H1 (cell line): ENCODE results near the gene CCDC92B. TPM values are rescaled to one million over a fixed set of nuclear protein-coding genes. Genes with fewer than 3 reads are reported as not detected.

Experiments
- CTCF ChIA-PET: fragments of 300-600 bp; sonication (Branson Sonifier 250); formaldehyde crosslinking; loops from one replicate; lab custom pipeline; 2021; ENCODE audit not compliant: partially characterized antibody; lab: Charles Lee
- POLR2A ChIA-PET: fragments of 300-600 bp; sonication (Branson Sonifier 250); formaldehyde crosslinking; loops from one replicate; lab custom pipeline; 2021; ENCODE audit warnings: inconsistent platforms; ENCODE audit not compliant: partially characterized antibody; lab: Charles Lee
- DNase-seq, 2 experiments: peaks; one replicate each; pipeline versions ENCODE4 v3.0.0 to v3.0.0-alpha.2; 2010 to 2022; ENCODE audit warnings: low spot score in 2 of 2, low read depth in 1 of 2, mixed read lengths in 1 of 2
- FAIRE-seq: peaks from 2 replicates; lab custom pipeline; 2011; peaks lifted over from hg19 to GRCh38; lab: Jason Lieb, UNC
- H2AFZ ChIP-seq: 2 replicates; pipeline ENCODE4 v1.8.1; 2012; ENCODE audit warnings: low read length, inconsistent platforms
- H2AK5ac ChIP-seq: 2 replicates; pipeline ENCODE4 v1.6.1; 2013; ENCODE audit warnings: low read depth, low read length
- H2BK120ac ChIP-seq: replicated peaks from 2 replicates; pipeline ENCODE3; 2013; ENCODE audit warnings: low read depth, low read length, inconsistent platforms
- H2BK12ac ChIP-seq: 2 replicates; pipeline ENCODE4 v1.6.1; 2013; ENCODE audit warnings: low read depth, low read length
- H2BK15ac ChIP-seq: 2 replicates; pipeline ENCODE4 v1.6.1; 2013; ENCODE audit warnings: low read length
- H2BK20ac ChIP-seq: 2 replicates; pipeline ENCODE4 v1.6.1; 2013; ENCODE audit warnings: low read length
- H2BK5ac ChIP-seq: 2 replicates; pipeline ENCODE4 v1.6.1; 2013; ENCODE audit warnings: low read depth, low read length
- H3K14ac ChIP-seq: 2 replicates; pipeline ENCODE4 v1.6.1; 2013; ENCODE audit warnings: inconsistent platforms; ENCODE audit not compliant: insufficient read length
- H3K18ac ChIP-seq: 2 replicates; pipeline ENCODE4 v1.6.1; 2013; ENCODE audit warnings: low read length; ENCODE audit errors: extremely low read depth
- H3K23ac ChIP-seq: 2 replicates; pipeline ENCODE4 v1.6.1; 2013; ENCODE audit warnings: inconsistent platforms; ENCODE audit not compliant: insufficient read length
- H3K23me2 ChIP-seq: 2 replicates; pipeline ENCODE4 v1.6.1; 2013; ENCODE audit warnings: low read depth, low read length
- H3K27ac ChIP-seq: 2 replicates; pipeline ENCODE4 v1.6.1; 2011; ENCODE audit warnings: low read depth, low read length, inconsistent platforms
- H3K27me3 ChIP-seq, 4 experiments: replicated peaks in 1 of 4; 1 replicate in 1 of 4; 2 replicates in 3 of 4; pipeline versions ENCODE4 v1.6.1 to v1.8.1; 2011 to 2013; ENCODE audit warnings: low read length in 3 of 4, mild to moderate bottlenecking in 3 of 4, inconsistent platforms in 2 of 4, mixed read lengths in 2 of 4, moderate library complexity in 1 of 4; ENCODE audit not compliant: control insufficient read depth in 3 of 4, insufficient read depth in 3 of 4; ENCODE audit errors: extremely low read depth in 1 of 4
- H3K36me3 ChIP-seq, 4 experiments: 2 replicates each; pipeline versions ENCODE4 v1.6.1 to v1.8.1; 2011 to 2013; ENCODE audit warnings: mild to moderate bottlenecking in 4 of 4, low read length in 3 of 4, moderate library complexity in 2 of 4, control low read depth in 1 of 4, inconsistent platforms in 1 of 4; ENCODE audit not compliant: insufficient read depth in 4 of 4, control insufficient read depth in 2 of 4
- H3K4ac ChIP-seq: replicated peaks from 2 replicates; pipeline ENCODE3; 2013; ENCODE audit warnings: low read length, low read depth, mixed read lengths, inconsistent platforms; ENCODE audit not compliant: insufficient read length
- H3K4me1 ChIP-seq, 4 experiments: replicated peaks in 1 of 4; 1 replicate in 1 of 4; 2 replicates in 3 of 4; pipeline versions ENCODE4 v1.6.1 to v1.8.1; 2011 to 2013; ENCODE audit warnings: low read length in 3 of 4, inconsistent platforms in 2 of 4, mixed read lengths in 1 of 4; ENCODE audit not compliant: insufficient read depth in 4 of 4, control insufficient read depth in 3 of 4
- H3K4me2 ChIP-seq, 2 experiments: 2 replicates each; pipeline versions ENCODE4 v1.6.1 to v1.8.1; 2011 to 2013; ENCODE audit warnings: low read depth in 2 of 2, low read length in 2 of 2, control low read depth in 1 of 2, inconsistent platforms in 1 of 2, mild to moderate bottlenecking in 1 of 2; ENCODE audit not compliant: insufficient read depth in 1 of 2
- H3K4me3 ChIP-seq, 4 experiments: fragments of 200-600, 300-600 bp in 1 of 4; sonication (generic), shearing (Covaris generic), sonication (Bioruptor Twin) in 1 of 4; 2 replicates each; pipeline versions ENCODE4 v1.5.1 to v1.8.1; 2011 to 2016; ENCODE audit warnings: low read length in 4 of 4, low read depth in 3 of 4, control low read depth in 2 of 4, inconsistent platforms in 2 of 4, mild to moderate bottlenecking in 2 of 4, mixed read lengths in 1 of 4, moderate library complexity in 1 of 4; ENCODE audit not compliant: insufficient read depth in 2 of 4; ENCODE audit errors: extremely low read depth in 1 of 4
- H3K56ac ChIP-seq: replicated peaks from 2 replicates; pipeline ENCODE3; 2013; ENCODE audit warnings: low read depth, mild to moderate bottlenecking, mixed read lengths, low read length, inconsistent platforms; ENCODE audit not compliant: insufficient read length
- H3K79me1 ChIP-seq: 2 replicates; pipeline ENCODE4 v1.6.1; 2013; ENCODE audit warnings: low read depth, low read length, control low read depth
- H3K79me2 ChIP-seq, 2 experiments: 2 replicates each; pipeline versions ENCODE4 v1.6.1 to v1.8.1; 2012 to 2013; ENCODE audit warnings: low read length in 2 of 2, mild to moderate bottlenecking in 2 of 2, inconsistent platforms in 1 of 2; ENCODE audit not compliant: insufficient read depth in 2 of 2, control insufficient read depth in 1 of 2
- H3K9ac ChIP-seq, 4 experiments: replicated peaks in 1 of 4; 1 replicate in 1 of 4; 2 replicates in 3 of 4; pipeline versions ENCODE4 v1.6.1 to v1.8.1; 2011 to 2013; ENCODE audit warnings: low read depth in 3 of 4, low read length in 3 of 4, control low read depth in 2 of 4, mild to moderate bottlenecking in 2 of 4, moderate library complexity in 2 of 4, inconsistent platforms in 1 of 4; ENCODE audit errors: extremely low read depth in 1 of 4
- H3K9me3 ChIP-seq, 2 experiments: 2 replicates each; pipeline versions ENCODE4 v1.6.1 to v1.8.1; 2012 to 2013; ENCODE audit warnings: mild to moderate bottlenecking in 2 of 2, moderate library complexity in 2 of 2, control low read depth in 1 of 2, inconsistent platforms in 1 of 2, low read depth in 1 of 2, low read length in 1 of 2, mixed read lengths in 1 of 2; ENCODE audit not compliant: insufficient read depth in 2 of 2
- H4K20me1 ChIP-seq, 2 experiments: replicated peaks in 1 of 2; 2 replicates each; pipeline versions ENCODE3 to v1.8.1; 2011 to 2013; ENCODE audit warnings: inconsistent platforms in 2 of 2, low read length in 2 of 2, mild to moderate bottlenecking in 1 of 2; ENCODE audit not compliant: insufficient read depth in 2 of 2, control insufficient read depth in 1 of 2
- H4K5ac ChIP-seq: 2 replicates; pipeline ENCODE4 v1.6.1; 2013; ENCODE audit warnings: low read length, low read depth, mixed read lengths, inconsistent platforms; ENCODE audit not compliant: insufficient read length
- H4K8ac ChIP-seq: 2 replicates; pipeline ENCODE4 v1.8.0; 2013; ENCODE audit warnings: mild to moderate bottlenecking, moderate library complexity, low read length, inconsistent platforms; ENCODE audit not compliant: insufficient read depth; ENCODE audit errors: extremely low read depth
- H4K91ac ChIP-seq: replicated peaks from 2 replicates; pipeline ENCODE3; 2013; ENCODE audit warnings: low read length, mixed read lengths, inconsistent platforms; ENCODE audit not compliant: insufficient read length
- ASH2L ChIP-seq: fragments of 200-600, 300-600 bp; sonication (generic); IDR thresholded peaks from one replicate; pipeline ENCODE4 v1.7.1; 2017; ENCODE audit warnings: low read length
- ATF3 ChIP-seq: IDR thresholded peaks from 2 replicates; pipeline ENCODE4 v1.6.1; 2011; ENCODE audit warnings: low read depth, mild to moderate bottlenecking, low read length; ENCODE audit not compliant: insufficient read depth
- CBX5 ChIP-seq: fragments of 300-800, 300-1000 bp; sonication (generic); IDR thresholded peaks from 2 replicates; pipeline ENCODE4 v1.7.1; 2016; ENCODE audit warnings: antibody characterized with exemption, low read length, low read depth
- CEBPB ChIP-seq: IDR thresholded peaks from 2 replicates; pipeline ENCODE4 v1.6.1; 2012; ENCODE audit warnings: low read depth, low read length
- GTF2F1 ChIP-seq: IDR thresholded peaks from 2 replicates; pipeline ENCODE4 v1.6.1; 2012; ENCODE audit warnings: low read depth, low read length, improper control_type of control experiment, borderline replicate concordance
- MAX ChIP-seq: IDR thresholded peaks from 2 replicates; pipeline ENCODE4 v1.6.1; 2012; ENCODE audit warnings: inconsistent platforms
- RAD21 ChIP-seq, 2 experiments: IDR thresholded peaks in 1 of 2; conservative IDR thresholded peaks in 1 of 2; 2 replicates each; pipeline ENCODE4 v1.6.1; 2011; ENCODE audit warnings: low read depth in 2 of 2, low read length in 2 of 2, improper control_type of control experiment in 1 of 2, inconsistent platforms in 1 of 2, mild to moderate bottlenecking in 1 of 2, moderate library complexity in 1 of 2
- SP2 ChIP-seq: IDR thresholded peaks from 2 replicates; pipeline ENCODE4 v1.6.1; 2012; ENCODE audit warnings: mild to moderate bottlenecking, low read length, inconsistent platforms
- SP4 ChIP-seq: IDR thresholded peaks from 2 replicates; pipeline ENCODE4 v1.6.1; 2012; ENCODE audit warnings: low read length, inconsistent platforms
- TAF7 ChIP-seq: optimal IDR thresholded peaks from 2 replicates; pipeline ENCODE3; 2011; ENCODE audit warnings: low read depth, mild to moderate bottlenecking, inconsistent platforms, low read length, moderate library complexity, borderline replicate concordance
- TCF12 ChIP-seq: IDR thresholded peaks from 2 replicates; pipeline ENCODE4 v1.6.1; 2011; ENCODE audit warnings: low read depth, mild to moderate bottlenecking, low read length
- ZNF274 ChIP-seq: IDR thresholded peaks from 2 replicates; pipeline ENCODE4 v1.7.0; 2012; ENCODE audit warnings: low read length, borderline replicate concordance; ENCODE audit errors: extremely low read depth
- WGBS, 2 experiments: shearing (Covaris generic) in 1 of 2; methylation state at CpG; one replicate each; pipeline versions ENCODE4 v1.1.6 to v1.1.7; 2013 to 2015; ENCODE audit warnings: low lambda C conversion rate in 2 of 2, mixed read lengths in 2 of 2, inconsistent platforms in 1 of 2, low coverage in 1 of 2, missing lambda C conversion rate in 1 of 2; ENCODE audit not compliant: insufficient replicate concordance in 2 of 2, insufficient coverage in 1 of 2, insufficient read length in 1 of 2; ENCODE audit errors: extremely low coverage in 1 of 2, missing lambda C conversion rate in 1 of 2; 5-methylcytosine and 5-hydroxymethylcytosine counted together
- polyA plus RNA-seq, 7 experiments: library from polyadenylated mRNA; depleted of rRNA in 3 of 7; stranded (reverse) in 5 of 7; unstranded in 2 of 7; fragments of >200 nt in 5 of 7; fragments of 200-250 nt in 2 of 7; gene quantifications; 1 replicate in 5 of 7; 2 replicates in 1 of 7; 4 replicates in 1 of 7; pipeline versions ENCODE4 v1.2.1 to v1.2.3, GENCODE V29; 2011 to 2013; ENCODE audit warnings: missing spikeins in 2 of 7, mixed read lengths in 2 of 7
- total RNA-seq: library from RNA; stranded (reverse); fragmentation: NEBNext Ultra II Directional; extraction: Animal tissue kit (Norgen Biotek cat#: 25700); gene quantifications from 2 replicates; pipeline ENCODE4 v1.2.1, GENCODE V29; 2021

The CCDC92B gene
- total and polyA plus RNA-seq, 2 of the 8 experiments (the other 6 are each of a cell fraction or from before 2014, with no cell fraction given), result 5.5 to 12.1 TPM

- Histone ChIP-seq H3K79me2 (no peaks in the 10 kb centered on the region), H2BK20ac (no peak overlapping the region), H2BK120ac (no peak overlapping the region), H3K9ac (no peak overlapping the region), H3K27ac (no peak overlapping the region), H4K91ac (no peak overlapping the region), H3K4ac (no peak overlapping the region), H2AFZ (no peak overlapping the region), H2BK15ac (no peak overlapping the region), H4K5ac (no peak overlapping the region), H4K20me1 (peaks cover 0 to 2% of the 10 kb centered on the region in 2 experiments), H2BK12ac (no peak overlapping the region), H3K9me3 (no peaks in the 10 kb centered on the region), H3K14ac (no peak overlapping the region), H3K27me3 (no peaks in the 10 kb centered on the region), H2BK5ac (no peak overlapping the region), H3K18ac (no peak overlapping the region), H4K8ac (no peak overlapping the region), H3K4me1 (no peaks in the 10 kb centered on the region), H3K56ac (no peak overlapping the region), H3K36me3 (peaks cover 0 to 4% (median 0%) of the 10 kb centered on the region in 4 experiments; a peak in 1 of 8 replicates), H3K79me1 (no peaks in the 10 kb centered on the region), H3K23me2 (no peaks in the 10 kb centered on the region), H2AK5ac (no peak overlapping the region), H3K23ac (no peak overlapping the region), H3K4me2 (no peak overlapping the region), H3K4me3 (no peak overlapping the region)
- no peak for FAIRE-seq
- no peak for TF ChIP-seq ZNF274
- TF ChIP-seq SP2, result no peak
- TF ChIP-seq CEBPB, result no peak
- no peak for TF ChIP-seq CBX5
- TF ChIP-seq MAX, result no peak
- no peak for TF ChIP-seq ASH2L
- TF ChIP-seq ATF3, result no peak
- no peak for TF ChIP-seq TCF12
- no peak for TF ChIP-seq RAD21 (IDR thresholded peaks at IDR 0.05 in 1 of 2, conservative IDR thresholded peaks at IDR 0.05 in 1 of 2; ENCODE audit: low read depth in 2 of 2, low read length in 2 of 2)
- no peak for TF ChIP-seq SP4
- TF ChIP-seq TAF7, result no peak
- no peak for TF ChIP-seq GTF2F1
- CTCF ChIA-PET, result interaction anchor here (0.5 to 1.2 kb wide), 4 partner anchors 16 to 824 kb away, joined by 3 to 4 read pairs (median 3); no protein-coding TSS in a partner anchor
- POLR2A ChIA-PET, result interaction anchor here (0.6 to 4.0 kb wide), 3 partner anchors 12 to 26 kb away, joined by 4 to 18 read pairs (median 4); no protein-coding TSS in a partner anchor
- no peak for DNase-seq
- 98% methylated on average over 3 of the region's 3 CpGs; no CpG with 5 or more reads in 1 of the 2 experiments for WGBS, 2 experiments
These were observed 12.5 kb downstream of the CCDC92B start for GRCh38 chr17:2736956-2737355.
